Tibial artery (tissue), 4 donors: ENCODE measurements around the gene CASK.

Source experiments
- DNase-seq, 2 donors: peaks; one replicate each; pipeline ENCODE4 v3.0.0-alpha.2; 2019
- H3K27ac ChIP-seq, 2 donors: fragments of 200-600 bp; sonication (generic) in 1 of 2; 1 replicate in 1 of 2; 2 replicates in 1 of 2; pipeline ENCODE4 v1.5.1; 2018 to 2019; ENCODE audit warnings: mild to moderate bottlenecking in 1 of 2
- H3K27me3 ChIP-seq, 2 donors: fragments of 200-600 bp; sonication (generic) in 1 of 2; one replicate each; pipeline versions ENCODE4 v1.5.1 to v1.6.0; 2016 to 2019
- H3K36me3 ChIP-seq, 3 donors: fragments of 200-600 bp; sonication (generic) in 2 of 3; one replicate each; pipeline ENCODE4 v1.5.1; 2016 to 2019; ENCODE audit warnings: mild to moderate bottlenecking in 2 of 3
- H3K4me1 ChIP-seq, 4 donors: fragments of 200-600 bp; sonication (generic) in 2 of 4; 1 replicate in 3 of 4; 2 replicates in 1 of 4; pipeline ENCODE4 v1.5.1; 2016 to 2019
- H3K4me3 ChIP-seq, 2 donors: fragments of 200-600 bp; sonication (generic) in 1 of 2; 1 replicate in 1 of 2; 2 replicates in 1 of 2; pipeline ENCODE4 v1.5.1; 2018 to 2019; ENCODE audit warnings: mild to moderate bottlenecking in 2 of 2
- H3K9me3 ChIP-seq, 3 donors: fragments of 200-600 bp; sonication (generic) in 1 of 3; one replicate each; pipeline ENCODE4 v1.5.1; 2016 to 2019
- CTCF ChIP-seq, 2 experiments: fragments of 200-600 bp in 1 of 2; fragments of 450-650 bp in 1 of 2; IDR thresholded peaks; one replicate each; pipeline ENCODE4 v1.5.1; 2017 to 2019; ENCODE audit warnings: antibody characterized with exemption in 2 of 2, mild to moderate bottlenecking in 1 of 2, moderate library complexity in 1 of 2
- intact Hi-C: fragments of 100-400 bp; cut with DNase I; formaldehyde crosslinking; loops from one replicate; pipeline ENCODE4 v1.15.0; 2023; ENCODE audit warnings: low total_unique reads

The CASK gene

GRCh38 chrX:41507919-41508318 is 415.4 kb downstream of the CASK start:
- TF ChIP-seq CTCF (IDR thresholded peaks at IDR 0.05), result no peak
- no peak for DNase-seq
- Histone ChIP-seq H3K4me1 (no peaks in the 10 kb centered on the region), H3K4me3 (no peak overlapping the region), H3K9me3 (no peaks in the 10 kb centered on the region), H3K27me3 (no peaks in the 10 kb centered on the region), H3K27ac (no peak overlapping the region), H3K36me3 (no peaks in the 10 kb centered on the region)
- intact Hi-C loops, result no loop called here

DNA sequence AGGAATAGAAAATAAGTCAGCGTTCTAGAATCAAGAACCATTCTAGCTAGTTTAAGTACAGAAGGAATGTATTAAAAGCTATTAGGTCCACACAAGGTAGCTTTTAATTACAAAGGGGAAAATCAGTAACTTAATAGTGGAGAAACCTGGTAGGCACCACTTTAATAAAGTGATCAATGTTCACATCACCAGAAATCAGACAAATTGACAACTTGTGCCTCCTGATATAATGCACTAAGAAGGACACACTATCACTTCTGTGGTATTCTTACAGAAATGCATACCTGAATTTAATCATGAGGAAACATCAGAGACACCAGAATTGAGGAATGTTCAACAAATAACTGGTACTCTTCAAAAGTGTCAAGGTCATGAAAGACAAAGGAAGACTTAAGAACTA is 421.4 kb downstream of the CASK start:
- Histone ChIP-seq H3K4me3 (no peak overlapping the region), H3K27me3 (no peaks in the 10 kb centered on the region), H3K9me3 (peaks cover 0 to 3% (median 0%) of the 10 kb centered on the region in 3 donors), H3K4me1 (no peaks in the 10 kb centered on the region), H3K36me3 (no peaks in the 10 kb centered on the region), H3K27ac (no peak overlapping the region)
- intact Hi-C loops, result no loop called here
- no peak for DNase-seq
- no peak for TF ChIP-seq CTCF (IDR thresholded peaks at IDR 0.05)

- no peak for TF ChIP-seq CTCF (IDR thresholded peaks at IDR 0.05)
- DNase-seq, result no peak
- intact Hi-C loops, result no loop called here
- no peaks in the 10 kb centered on the region for H3K4me1 ChIP-seq
- no peak overlapping the region for H3K4me3 ChIP-seq
- H3K27ac ChIP-seq, result no peak overlapping the region
- H3K27me3 ChIP-seq, result no peaks in the 10 kb centered on the region
- H3K36me3 ChIP-seq, result no peaks in the 10 kb centered on the region
- H3K9me3 ChIP-seq, result peaks cover 0 to 3% (median 0%) of the 10 kb centered on the region in 3 donors
These were observed 423.4 kb downstream of the CASK start for GRCh38 chrX:41499984-41500383.

GRCh38 chrX:41499195-41499594 is 424.2 kb downstream of the CASK start:
- intact Hi-C loops, result no loop called here
- no peak for DNase-seq
- no peak overlapping the region for H3K27ac ChIP-seq
- H3K4me1 ChIP-seq, result no peaks in the 10 kb centered on the region
- H3K4me3 ChIP-seq, result no peak overlapping the region
- TF ChIP-seq CTCF (IDR thresholded peaks at IDR 0.05), result no peak
- no peaks in the 10 kb centered on the region for H3K36me3 ChIP-seq
- peaks cover 0 to 3% (median 0%) of the 10 kb centered on the region in 3 donors for H3K9me3 ChIP-seq
- H3K27me3 ChIP-seq, result no peaks in the 10 kb centered on the region

GRCh38 chrX:41491267-41492004 is 431.9 kb downstream of the CASK start:
- Histone ChIP-seq H3K4me3 (no peak overlapping the region), H3K9me3 (peaks cover 0 to 5% (median 0%) of the 10 kb centered on the region in 3 donors), H3K27me3 (no peaks in the 10 kb centered on the region), H3K27ac (no peak overlapping the region), H3K36me3 (no peaks in the 10 kb centered on the region), H3K4me1 (no peaks in the 10 kb centered on the region)
- intact Hi-C loops, result no loop called here
- TF ChIP-seq CTCF (IDR thresholded peaks at IDR 0.05), result no peak
- no peak for DNase-seq
